ENCODE results near the gene CDH4.

Gene CDH4

DNA sequence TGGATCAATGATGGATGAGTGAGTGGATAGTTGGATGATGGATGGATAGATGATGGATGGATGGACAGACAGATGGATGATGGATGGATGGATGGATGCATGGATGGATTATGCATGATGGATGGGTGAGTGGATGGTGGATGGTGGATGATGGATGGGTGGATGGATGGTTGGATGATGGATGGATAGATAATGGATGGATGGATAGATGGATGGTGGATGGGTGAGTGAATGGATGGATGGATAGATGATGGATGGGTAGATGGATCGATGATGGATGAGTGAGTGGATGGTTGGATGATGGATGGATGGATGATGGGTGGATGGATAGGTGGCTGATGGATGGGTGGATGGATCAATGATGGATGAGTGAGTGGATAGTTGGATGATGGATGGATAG is 637.6 kb downstream of the CDH4 start:
- no peak for DNase-seq (ENCODE audit: low read depth, low spot score)

DNA sequence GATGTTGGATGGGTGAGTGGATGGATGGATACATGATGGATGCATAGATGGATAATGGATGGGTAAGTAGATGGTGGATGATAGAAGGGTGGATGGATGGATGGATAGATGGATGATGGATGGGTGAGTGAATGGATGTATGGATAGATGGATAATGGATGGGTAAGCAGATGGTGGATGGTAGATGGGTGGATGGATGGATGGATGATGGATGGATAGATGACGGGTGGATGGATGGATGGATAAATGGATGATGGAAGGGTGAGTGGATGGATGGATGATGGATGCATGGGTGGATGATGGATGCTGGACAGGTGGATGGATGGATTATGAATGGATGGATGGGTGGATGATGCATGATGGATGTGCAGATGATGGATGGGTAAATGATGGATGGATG is 638.1 kb downstream of the CDH4 start:
- DNase-seq (ENCODE audit: low read depth, low spot score) = no peak

DNA sequence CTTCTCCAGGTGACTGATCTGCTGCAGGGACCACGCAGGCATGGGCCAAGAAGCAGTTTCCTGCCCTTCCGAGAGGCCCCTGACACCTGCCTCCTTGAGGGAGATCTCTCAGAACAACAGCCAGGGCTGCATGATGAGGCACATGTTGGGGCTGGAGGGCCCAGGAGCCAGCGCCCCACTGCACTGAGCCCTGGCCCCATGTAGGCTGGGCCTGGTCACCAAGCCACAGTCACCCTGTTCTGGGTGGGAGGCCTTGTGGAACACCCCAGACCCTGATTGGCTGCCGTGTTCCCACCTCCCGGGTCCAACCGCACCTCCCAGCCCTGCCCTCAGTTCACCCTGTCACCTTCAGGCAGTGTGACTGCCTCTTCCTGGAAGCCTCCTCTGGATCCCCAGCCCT is 639.4 kb downstream of the CDH4 start:
- DNase-seq (ENCODE audit: low read depth, low spot score) = no peak

- no peak for DNase-seq (ENCODE audit: low read depth, low spot score)
These were observed 640.0 kb downstream of the CDH4 start for GRCh38 chr20:61891916-61892649.

GRCh38 chr20:61895016-61895415 is 643.0 kb downstream of the CDH4 start:
- DNase-seq (ENCODE audit: low read depth, low spot score) = no peak

GRCh38 chr20:61895686-61896057 is 643.6 kb downstream of the CDH4 start:
- no peak for DNase-seq (ENCODE audit: low read depth, low spot score)

DNA sequence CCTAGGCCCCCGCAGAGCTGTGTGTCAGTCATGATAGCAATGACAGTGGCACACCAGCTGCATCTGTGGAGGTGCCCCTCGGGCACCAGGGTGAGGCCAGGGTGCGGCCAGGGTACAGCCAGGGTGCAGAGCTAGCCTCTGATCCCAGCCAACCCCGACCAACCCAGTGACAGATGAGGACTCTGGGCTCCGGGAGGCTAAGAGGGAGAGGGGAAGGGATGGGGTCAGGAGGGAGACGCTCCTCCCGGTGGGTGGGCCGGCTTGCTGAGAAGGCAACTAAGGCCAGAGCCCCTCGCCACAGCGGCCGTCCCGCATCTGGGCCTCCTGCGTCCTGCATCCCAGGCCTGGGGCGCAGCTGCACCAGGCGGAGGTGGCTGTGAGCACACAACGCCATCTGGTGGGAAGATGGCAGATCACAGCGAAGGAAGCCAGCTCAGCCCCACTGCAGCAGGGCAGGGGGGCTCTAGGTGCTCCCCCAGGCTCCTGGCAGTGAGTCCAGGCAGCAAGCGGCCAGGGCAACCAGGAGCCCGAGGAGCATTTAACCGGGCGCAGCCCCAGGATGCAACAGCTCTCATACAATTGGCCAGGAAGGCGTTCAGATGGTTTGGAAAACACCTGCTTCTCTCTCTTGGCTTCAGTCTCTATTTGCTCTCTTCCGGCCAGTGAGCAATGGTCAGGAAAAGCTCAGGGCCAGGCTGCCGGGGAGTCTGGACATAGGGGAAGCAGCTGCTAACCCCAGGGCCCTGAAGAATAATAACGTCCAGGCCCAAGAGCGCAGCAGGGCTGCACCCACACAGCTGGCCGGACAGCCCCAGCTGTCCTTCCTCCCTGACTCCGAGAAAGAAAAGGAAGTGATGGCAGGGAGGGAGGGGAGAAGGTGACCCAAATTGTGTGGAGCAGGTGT is 644.2 kb downstream of the CDH4 start:
- DNase-seq (ENCODE audit: low read depth, low spot score) = no peak

DNA sequence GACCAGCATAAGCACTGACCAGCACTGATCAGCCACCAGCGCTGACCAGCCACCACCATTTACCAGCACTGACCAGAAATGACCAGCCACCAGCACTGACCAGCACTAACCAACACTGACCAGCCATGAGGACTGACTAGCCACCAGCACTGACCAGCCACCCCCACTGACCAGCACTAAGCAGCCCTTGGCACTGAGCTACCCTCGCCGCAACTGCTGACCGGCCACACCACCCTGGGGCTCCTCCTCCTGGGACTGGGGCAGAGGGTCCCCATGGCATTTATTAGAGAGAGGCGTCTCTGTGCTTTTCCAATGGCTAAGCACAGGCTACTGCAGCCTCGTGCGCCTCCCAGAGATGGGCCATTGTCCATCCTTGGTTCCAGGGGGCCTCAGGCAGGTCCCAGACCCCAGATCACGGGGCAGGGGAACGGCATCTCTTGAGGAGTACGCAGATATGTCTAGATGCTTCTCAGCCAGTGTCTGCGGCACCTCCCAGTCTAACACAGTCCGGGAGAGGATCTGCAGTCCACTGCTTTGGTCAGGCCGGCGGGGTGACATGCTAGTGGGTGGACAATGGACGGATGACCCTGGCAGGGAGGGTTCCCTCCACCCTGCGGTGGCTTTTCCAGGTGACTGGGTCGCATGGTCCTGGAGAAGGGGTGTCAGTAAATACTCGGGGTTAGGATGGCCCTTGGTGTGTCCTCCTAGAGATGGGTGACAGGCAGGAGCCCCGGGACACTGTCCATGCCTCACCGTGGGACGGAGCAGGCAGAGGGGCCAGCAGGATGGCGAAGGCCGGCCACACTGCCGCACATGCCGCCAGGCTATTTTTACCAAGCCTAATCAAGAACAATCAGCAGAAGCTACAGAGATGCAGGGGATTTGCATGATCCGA is 645.6 kb downstream of the CDH4 start:
- no peak for DNase-seq (ENCODE audit: low read depth, low spot score)

- no peak for DNase-seq (ENCODE audit: low read depth, low spot score)
These were observed 646.3 kb downstream of the CDH4 start for GRCh38 chr20:61898405-61898804.

DNA sequence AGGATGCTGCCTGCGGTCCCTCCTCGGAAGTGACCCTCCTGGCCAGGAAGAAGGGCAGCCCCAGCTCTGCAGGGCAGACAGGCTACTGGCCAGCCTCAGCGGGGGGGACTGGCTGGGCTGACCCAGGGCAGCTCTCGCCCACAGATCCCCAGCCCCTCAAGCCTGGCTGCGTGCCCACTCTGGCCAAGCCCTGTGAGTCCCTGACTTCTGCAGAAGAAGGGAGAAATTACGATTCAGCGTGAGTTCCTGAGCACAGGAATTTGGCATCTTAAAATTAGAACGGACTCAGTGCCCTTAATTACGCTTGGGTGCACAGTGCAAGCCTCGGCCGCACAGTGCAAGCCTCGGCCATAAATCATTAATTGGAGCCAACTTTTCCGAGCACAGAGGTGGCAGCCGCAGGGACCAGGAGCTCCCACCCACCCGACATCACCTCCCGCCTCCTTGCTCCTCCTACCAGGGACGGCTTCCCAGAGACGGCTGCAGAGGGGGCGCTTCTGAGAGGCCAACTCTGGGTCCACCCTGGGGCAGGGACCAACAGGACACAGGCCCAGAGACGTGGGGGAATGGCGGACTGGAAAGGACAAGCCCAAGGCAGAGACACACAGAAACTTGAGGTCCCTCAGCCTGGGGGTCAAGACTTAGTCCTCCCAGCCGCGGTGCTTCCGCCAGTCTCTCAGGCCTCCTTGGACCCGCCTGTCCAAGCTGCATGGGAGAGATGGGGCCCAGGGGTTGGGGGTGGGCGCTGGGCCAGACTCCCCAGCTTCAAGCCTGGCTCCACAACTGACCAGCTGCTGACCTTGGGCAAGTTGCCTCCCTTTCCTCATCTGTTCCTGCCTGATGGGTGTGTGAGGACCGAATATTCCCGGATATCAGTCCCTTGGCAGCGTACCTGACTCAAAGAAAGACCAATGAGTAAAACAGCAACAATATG is 648.2 kb downstream of the CDH4 start:
- no peak for DNase-seq (ENCODE audit: low read depth, low spot score)

DNA sequence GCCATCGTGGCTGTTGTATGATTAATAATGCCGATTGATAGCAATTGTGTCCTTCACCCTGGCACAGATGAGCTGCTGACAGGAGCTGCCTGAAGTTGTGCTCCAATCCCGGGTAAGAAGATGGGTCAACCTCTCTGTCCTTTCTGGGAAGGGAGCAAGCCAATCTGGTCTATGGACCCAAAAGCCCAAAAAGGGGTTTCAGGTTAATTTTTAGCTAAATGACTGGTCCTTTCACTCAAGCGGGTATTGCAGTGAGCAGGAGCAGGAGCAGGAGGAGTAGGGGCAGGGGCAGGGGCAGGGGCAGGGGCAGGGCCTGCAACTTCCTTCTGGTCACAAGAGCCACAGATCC is 648.9 kb downstream of the CDH4 start:
- no peak for DNase-seq (ENCODE audit: low read depth, low spot score)

- no peak for DNase-seq (ENCODE audit: low read depth, low spot score)
These were observed 649.5 kb downstream of the CDH4 start for GRCh38 chr20:61901392-61902220.

GRCh38 chr20:61902221-61902869 is 650.3 kb downstream of the CDH4 start:
- no peak for DNase-seq (ENCODE audit: low read depth, low spot score)

- DNase-seq (ENCODE audit: low read depth, low spot score) = no peak
These were observed 651.7 kb downstream of the CDH4 start for GRCh38 chr20:61903575-61904340.

DNA sequence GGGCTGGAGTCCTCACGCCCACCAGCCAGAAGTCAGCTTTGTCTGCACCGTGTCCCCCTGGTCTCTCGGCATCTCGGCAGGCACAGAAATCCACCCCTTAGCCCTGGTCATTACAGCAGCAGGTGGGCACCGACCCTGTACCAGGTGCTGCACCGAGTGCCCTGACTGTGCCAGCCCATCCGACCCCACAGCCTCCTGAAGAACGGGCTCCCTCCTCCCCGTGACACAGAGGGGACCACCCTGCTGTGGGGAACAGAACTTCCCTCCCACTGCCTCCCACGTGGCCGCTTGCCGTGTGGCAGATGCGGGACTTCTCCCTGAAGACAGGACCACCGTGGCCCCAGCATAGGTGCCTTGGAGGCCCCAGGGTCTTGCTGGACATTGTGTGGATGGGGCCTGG is 652.4 kb downstream of the CDH4 start:
- no peak for DNase-seq (ENCODE audit: low read depth, low spot score)

DNA sequence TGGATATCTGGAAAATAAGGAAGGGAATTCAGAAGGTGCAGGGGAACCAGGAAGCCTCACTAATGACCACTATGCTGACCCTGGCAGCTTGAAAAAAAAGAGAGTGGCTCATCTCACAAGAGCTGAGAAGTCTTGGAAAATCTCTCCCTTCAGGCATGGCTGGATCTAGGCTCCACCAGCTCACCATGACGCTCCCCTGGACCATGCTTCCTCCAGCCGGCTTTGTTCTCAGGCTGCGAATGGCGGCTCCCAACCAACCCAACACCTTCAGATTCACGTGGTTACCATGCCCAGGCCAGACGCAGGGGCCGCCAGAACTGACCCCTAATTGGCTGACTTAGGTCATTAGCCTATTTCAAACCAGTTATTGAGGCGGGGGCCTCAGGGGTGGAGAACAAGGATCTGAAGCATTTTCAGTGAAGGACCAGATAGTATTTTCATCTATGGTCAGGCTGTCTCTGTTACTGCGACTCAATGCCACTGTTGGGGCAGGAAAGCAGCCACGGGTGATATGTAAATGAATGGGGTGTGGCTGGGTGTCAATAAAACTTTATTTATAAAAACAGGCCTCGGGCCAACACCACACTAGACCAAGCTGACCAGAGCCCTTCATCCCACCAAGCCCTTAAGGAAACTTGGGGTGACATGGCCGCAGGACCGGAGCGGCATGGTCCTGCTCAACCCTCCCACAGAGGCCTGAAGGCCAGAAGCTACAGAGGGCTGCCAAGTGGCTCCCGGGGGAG is 653.9 kb downstream of the CDH4 start:
- no peak for DNase-seq (ENCODE audit: low read depth, low spot score)

DNA sequence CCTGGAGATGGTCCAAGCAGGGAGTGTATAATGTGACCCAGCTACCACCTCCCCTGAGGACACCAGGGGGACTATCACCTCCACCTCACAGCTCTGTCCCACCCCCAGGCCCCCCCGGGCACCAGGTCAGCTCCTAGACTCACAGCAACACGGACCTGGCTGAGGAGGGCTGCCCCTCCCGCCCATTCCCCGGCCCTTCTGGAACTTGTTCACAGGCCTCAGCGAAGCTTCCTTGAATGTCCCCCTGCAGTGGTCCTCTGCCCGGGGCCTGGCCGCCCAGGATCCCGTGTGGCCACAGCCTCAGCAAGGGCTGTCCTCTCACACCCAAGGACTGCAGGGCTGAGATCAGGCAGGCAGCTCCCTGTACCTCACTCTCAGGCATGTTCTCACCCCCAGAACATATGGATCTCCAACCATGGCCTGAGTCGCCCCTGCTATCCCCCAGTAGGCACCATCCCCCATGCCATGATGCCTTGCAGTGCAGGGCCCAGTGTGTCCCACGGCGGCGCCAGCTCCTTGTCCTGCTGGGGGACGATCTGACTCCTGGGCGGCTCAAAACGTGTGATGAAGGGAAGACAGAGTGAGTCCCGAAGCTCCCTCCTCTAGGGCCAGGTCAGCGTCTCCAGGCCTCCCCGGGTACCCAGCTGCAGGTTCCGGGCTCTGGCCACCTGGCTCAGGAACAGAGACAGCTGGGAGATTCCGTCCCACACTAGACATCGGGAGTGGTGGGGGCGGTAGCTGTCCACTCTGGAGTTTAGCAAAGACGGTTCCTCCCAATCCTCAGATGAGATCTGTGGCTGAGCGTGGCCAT is 655.2 kb downstream of the CDH4 start:
- no peak for DNase-seq (ENCODE audit: low read depth, low spot score)
